ENCODE measurements around the gene TMEM203. TPM values are rescaled to one million over a fixed set of nuclear protein-coding genes. Genes with fewer than 3 reads are reported as not detected.
A peak's percentile ranks its signal among the peaks of the same experiment; 100 is the strongest.

TMEM203 gene
- total RNA-seq, 1 experiment from 2014 or later = 36.4 TPM

DNA sequence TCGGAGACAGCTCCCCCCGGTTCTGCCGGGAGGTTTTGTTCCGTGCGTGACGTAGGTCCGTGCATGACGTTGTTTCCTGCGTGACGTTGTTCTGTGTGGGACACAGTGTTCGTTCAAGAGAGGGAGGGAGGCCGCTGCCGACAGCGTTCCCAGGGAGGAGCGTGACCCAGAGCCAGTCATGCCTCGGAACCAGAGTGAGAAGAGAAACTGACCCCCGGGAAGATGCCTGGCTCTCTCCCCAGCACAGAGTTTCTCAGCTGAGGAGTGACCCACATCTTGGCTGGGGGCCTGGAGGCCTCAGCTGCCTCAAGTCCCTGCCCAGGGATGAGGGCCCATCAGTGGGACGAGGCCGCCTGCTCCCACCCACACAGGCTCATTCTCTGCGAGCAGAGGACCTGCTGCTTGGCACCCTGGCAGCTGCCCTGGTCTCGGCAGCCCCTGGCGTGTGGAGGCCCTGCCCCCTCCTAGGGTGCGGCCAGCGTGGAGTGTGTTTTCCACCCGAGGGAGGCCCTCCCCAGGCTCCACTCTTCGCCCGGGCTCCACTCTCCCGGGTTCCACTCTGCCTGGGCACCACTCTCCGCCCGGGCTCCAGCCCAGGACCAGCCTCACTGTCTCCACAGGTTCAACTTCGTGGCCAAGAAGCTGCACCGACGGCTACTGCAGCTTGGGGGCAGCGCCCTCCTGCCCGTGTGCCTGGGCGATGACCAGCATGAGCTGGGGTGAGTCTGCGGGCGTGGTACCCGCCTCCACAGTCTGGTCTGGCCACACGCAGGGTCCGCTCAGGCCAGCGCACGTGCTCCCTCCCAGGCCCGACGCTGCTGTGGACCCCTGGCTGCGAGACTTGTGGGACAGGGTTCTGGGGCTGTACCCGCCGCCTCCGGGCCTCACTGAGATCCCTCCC is 8.0 kb upstream of the TMEM203 start:
- H3K27me3 ChIP-seq (ENCODE audit: low read length) = no peaks in the 10 kb centered on the region
- H2AFZ ChIP-seq (ENCODE audit: low read length) = no peak overlapping the region
- DNase-seq = no peak
- no peaks in the 10 kb centered on the region for H3K36me3 ChIP-seq (ENCODE audit: low read depth, low read length)
- H3K4me3 ChIP-seq (ENCODE audit: low read length) = no peak overlapping the region
- H3K4me2 ChIP-seq (ENCODE audit: low read length) = no peak overlapping the region
- TF ChIP-seq EZH2 (IDR thresholded peaks at IDR 0.05; ENCODE audit: low read length, unreplicated experiment) = no peak
- TF ChIP-seq, protein P1, sequence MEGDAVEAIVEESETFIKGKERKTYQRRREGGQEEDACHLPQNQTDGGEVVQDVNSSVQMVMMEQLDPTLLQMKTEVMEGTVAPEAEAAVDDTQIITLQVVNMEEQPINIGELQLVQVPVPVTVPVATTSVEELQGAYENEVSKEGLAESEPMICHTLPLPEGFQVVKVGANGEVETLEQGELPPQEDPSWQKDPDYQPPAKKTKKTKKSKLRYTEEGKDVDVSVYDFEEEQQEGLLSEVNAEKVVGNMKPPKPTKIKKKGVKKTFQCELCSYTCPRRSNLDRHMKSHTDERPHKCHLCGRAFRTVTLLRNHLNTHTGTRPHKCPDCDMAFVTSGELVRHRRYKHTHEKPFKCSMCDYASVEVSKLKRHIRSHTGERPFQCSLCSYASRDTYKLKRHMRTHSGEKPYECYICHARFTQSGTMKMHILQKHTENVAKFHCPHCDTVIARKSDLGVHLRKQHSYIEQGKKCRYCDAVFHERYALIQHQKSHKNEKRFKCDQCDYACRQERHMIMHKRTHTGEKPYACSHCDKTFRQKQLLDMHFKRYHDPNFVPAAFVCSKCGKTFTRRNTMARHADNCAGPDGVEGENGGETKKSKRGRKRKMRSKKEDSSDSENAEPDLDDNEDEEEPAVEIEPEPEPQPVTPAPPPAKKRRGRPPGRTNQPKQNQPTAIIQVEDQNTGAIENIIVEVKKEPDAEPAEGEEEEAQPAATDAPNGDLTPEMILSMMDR (conservative IDR thresholded peaks at IDR 0.05; ENCODE audit: low read depth, low read length) = peak; percentile 47; the same call in 1 of the 2 replicates
- POLR2A ChIA-PET (ENCODE audit: unreplicated experiment) = no interaction called here
- H3K79me2 ChIP-seq (ENCODE audit: low read length) = no peaks in the 10 kb centered on the region
- intact Hi-C loops (cut with micrococcal nuclease) = no loop called here
- no TSS peak for BruUV-seq (replicated peaks)
- no peaks in the 10 kb centered on the region for H3F3A ChIP-seq (ENCODE audit: low read length, unreplicated experiment)
- H3K9me2 ChIP-seq (replicated peaks; ENCODE audit: low read length) = no peaks in the 10 kb centered on the region
- peaks cover 17% of the 10 kb centered on the region for H3K4me1 ChIP-seq (ENCODE audit: insufficient read depth, low read length)
- H3K9ac ChIP-seq (ENCODE audit: low read length) = no peak overlapping the region
- H4K20me1 ChIP-seq (ENCODE audit: low read length) = no peaks in the 10 kb centered on the region
- ATAC-seq = no peak
- no peaks in the 10 kb centered on the region for H3K9me3 ChIP-seq (ENCODE audit: low read length)
- no peak overlapping the region for H3K27ac ChIP-seq (ENCODE audit: low read length)
- CTCF ChIA-PET = no interaction called here

DNA sequence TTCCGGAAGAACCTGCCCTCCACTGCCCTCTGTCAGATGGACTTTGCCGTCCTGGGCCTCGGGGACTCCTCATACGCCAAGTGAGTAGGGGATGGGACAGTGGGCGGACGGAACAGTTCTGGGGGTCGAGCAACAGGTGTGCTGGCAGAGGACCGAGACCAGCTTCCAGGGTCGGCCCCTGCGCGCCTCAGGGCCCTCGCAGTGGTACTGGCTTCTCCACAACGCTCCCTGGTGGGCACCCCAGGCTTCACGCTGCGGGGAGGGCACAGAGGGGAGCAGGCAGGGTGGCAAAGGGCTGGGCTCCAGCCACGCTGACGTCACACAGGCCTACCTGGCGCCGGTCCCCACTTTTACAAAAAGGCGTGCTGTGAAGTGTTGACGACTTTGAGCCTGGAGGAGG is 7.1 kb upstream of the TMEM203 start:
- Histone ChIP-seq H3K27ac (ENCODE audit: low read length) (no peak overlapping the region), H3K9me3 (ENCODE audit: low read length) (no peaks in the 10 kb centered on the region), H3K4me1 (ENCODE audit: insufficient read depth, low read length) (peaks cover 8% of the 10 kb centered on the region; the same call in 1 of the 2 replicates), H4K20me1 (ENCODE audit: low read length) (no peaks in the 10 kb centered on the region), H3K36me3 (ENCODE audit: low read depth, low read length) (no peaks in the 10 kb centered on the region), H2AFZ (ENCODE audit: low read length) (no peak overlapping the region), H3K79me2 (ENCODE audit: low read length) (peaks cover 1% of the 10 kb centered on the region; the same call in 1 of the 2 replicates), H3K27me3 (ENCODE audit: low read length) (no peaks in the 10 kb centered on the region), H3K9me2 (replicated peaks; ENCODE audit: low read length) (no peaks in the 10 kb centered on the region), H3K4me3 (ENCODE audit: low read length) (no peak overlapping the region), H3K9ac (ENCODE audit: low read length) (no peak overlapping the region), H3F3A (ENCODE audit: low read length, unreplicated experiment) (no peaks in the 10 kb centered on the region), H3K4me2 (ENCODE audit: low read length) (no peak overlapping the region)
- intact Hi-C loops (cut with micrococcal nuclease) = no loop called here
- POLR2A ChIA-PET (ENCODE audit: unreplicated experiment) = no interaction called here
- no peak for DNase-seq
- no peak for ATAC-seq
- BruUV-seq (replicated peaks) = no TSS peak
- CTCF ChIA-PET = no interaction called here
- TF ChIP-seq EZH2 (IDR thresholded peaks at IDR 0.05; ENCODE audit: low read length, unreplicated experiment) = no peak
- TF ChIP-seq EZH2phosphoT487 (IDR thresholded peaks at IDR 0.05; ENCODE audit: borderline replicate concordance, low read length) = no peak

DNA sequence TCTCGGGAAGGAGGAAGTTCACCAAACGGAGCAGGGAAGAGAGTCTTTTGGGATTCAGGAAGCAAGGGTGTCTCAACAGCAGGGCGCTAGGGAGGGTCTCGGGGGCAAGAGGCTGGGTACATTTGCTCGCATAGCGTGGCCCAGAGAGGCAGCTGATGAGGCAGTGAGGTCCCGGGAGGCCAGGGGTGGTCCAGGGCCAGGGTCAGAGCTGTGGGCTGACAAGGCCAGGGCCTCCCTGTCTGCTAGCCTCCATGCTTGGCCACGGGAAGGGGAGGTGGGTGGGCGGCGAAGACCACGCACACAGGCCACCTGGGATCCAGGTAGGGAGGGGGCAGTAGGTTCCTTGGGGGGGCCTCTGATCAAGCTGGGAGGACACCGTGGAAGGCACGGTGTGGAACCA is 6.1 kb upstream of the TMEM203 start:
- no peak overlapping the region for H3K9ac ChIP-seq (ENCODE audit: low read length)
- POLR2A ChIA-PET (ENCODE audit: unreplicated experiment) = no interaction called here
- no peak overlapping the region for H3K4me3 ChIP-seq (ENCODE audit: low read length)
- DNase-seq (no peak), ATAC-seq (no peak)
- H3K36me3 ChIP-seq (ENCODE audit: low read depth, low read length) = no peaks in the 10 kb centered on the region
- H3K4me2 ChIP-seq (ENCODE audit: low read length) = no peak overlapping the region
- H3K27ac ChIP-seq (ENCODE audit: low read length) = no peak overlapping the region
- no peaks in the 10 kb centered on the region for H3K27me3 ChIP-seq (ENCODE audit: low read length)
- CTCF ChIA-PET = no interaction called here
- H3K9me2 ChIP-seq (replicated peaks; ENCODE audit: low read length) = no peaks in the 10 kb centered on the region
- no TSS peak for BruUV-seq (replicated peaks)
- intact Hi-C loops (cut with micrococcal nuclease) = no loop called here
- H3K79me2 ChIP-seq (ENCODE audit: low read length) = peaks cover 11% of the 10 kb centered on the region
- no peaks in the 10 kb centered on the region for H4K20me1 ChIP-seq (ENCODE audit: low read length)
- TF ChIP-seq EZH2phosphoT487 (IDR thresholded peaks at IDR 0.05; ENCODE audit: borderline replicate concordance, low read length) (no peak), EZH2 (IDR thresholded peaks at IDR 0.05; ENCODE audit: low read length, unreplicated experiment) (no peak)
- TF ChIP-seq, protein P1 (conservative IDR thresholded peaks at IDR 0.05; ENCODE audit: low read depth, low read length) = no peak
- no peaks in the 10 kb centered on the region for H3F3A ChIP-seq (ENCODE audit: low read length, unreplicated experiment)
- no peaks in the 10 kb centered on the region for H3K9me3 ChIP-seq (ENCODE audit: low read length)
- no peak overlapping the region for H2AFZ ChIP-seq (ENCODE audit: low read length)
- H3K4me1 ChIP-seq (ENCODE audit: insufficient read depth, low read length) = peaks cover 8% of the 10 kb centered on the region

All from PC-3 (cell line).